Measurements from ENCODE around the gene CAMK2G.
"Not testable (repeated sequence)": the region's sequence is repeated elsewhere in the genome, so short reads cannot be mapped to it uniquely, and the experiment has no call there.

The CAMK2G gene

GRCh38 chr10:73788864-73789658, 85.3 kb downstream of the CAMK2G start:
- FAIRE-seq (no peak), DNase-seq (ENCODE audit: insufficient read length, low spot score) (no peak)
- TF ChIP-seq, protein P1, sequence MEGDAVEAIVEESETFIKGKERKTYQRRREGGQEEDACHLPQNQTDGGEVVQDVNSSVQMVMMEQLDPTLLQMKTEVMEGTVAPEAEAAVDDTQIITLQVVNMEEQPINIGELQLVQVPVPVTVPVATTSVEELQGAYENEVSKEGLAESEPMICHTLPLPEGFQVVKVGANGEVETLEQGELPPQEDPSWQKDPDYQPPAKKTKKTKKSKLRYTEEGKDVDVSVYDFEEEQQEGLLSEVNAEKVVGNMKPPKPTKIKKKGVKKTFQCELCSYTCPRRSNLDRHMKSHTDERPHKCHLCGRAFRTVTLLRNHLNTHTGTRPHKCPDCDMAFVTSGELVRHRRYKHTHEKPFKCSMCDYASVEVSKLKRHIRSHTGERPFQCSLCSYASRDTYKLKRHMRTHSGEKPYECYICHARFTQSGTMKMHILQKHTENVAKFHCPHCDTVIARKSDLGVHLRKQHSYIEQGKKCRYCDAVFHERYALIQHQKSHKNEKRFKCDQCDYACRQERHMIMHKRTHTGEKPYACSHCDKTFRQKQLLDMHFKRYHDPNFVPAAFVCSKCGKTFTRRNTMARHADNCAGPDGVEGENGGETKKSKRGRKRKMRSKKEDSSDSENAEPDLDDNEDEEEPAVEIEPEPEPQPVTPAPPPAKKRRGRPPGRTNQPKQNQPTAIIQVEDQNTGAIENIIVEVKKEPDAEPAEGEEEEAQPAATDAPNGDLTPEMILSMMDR (IDR thresholded peaks at IDR 0.05; ENCODE audit: insufficient read depth, missing control alignments) = no peak

- not testable (repeated sequence) for FAIRE-seq
These were observed 87.1 kb downstream of the CAMK2G start for GRCh38 chr10:73787031-73787800.

GRCh38 chr10:73786512-73786885, 87.9 kb downstream of the CAMK2G start:
- DNase-seq (ENCODE audit: insufficient read length, low spot score) = no peak
- TF ChIP-seq, protein P1 (IDR thresholded peaks at IDR 0.05; ENCODE audit: insufficient read depth, missing control alignments) = no peak
- FAIRE-seq = no peak

More at GRCh38 chr10:73787031-73787800, 87.1 kb downstream of the CAMK2G start:
- DNase-seq (ENCODE audit: insufficient read length, low spot score) = not testable (repeated sequence)

DNA sequence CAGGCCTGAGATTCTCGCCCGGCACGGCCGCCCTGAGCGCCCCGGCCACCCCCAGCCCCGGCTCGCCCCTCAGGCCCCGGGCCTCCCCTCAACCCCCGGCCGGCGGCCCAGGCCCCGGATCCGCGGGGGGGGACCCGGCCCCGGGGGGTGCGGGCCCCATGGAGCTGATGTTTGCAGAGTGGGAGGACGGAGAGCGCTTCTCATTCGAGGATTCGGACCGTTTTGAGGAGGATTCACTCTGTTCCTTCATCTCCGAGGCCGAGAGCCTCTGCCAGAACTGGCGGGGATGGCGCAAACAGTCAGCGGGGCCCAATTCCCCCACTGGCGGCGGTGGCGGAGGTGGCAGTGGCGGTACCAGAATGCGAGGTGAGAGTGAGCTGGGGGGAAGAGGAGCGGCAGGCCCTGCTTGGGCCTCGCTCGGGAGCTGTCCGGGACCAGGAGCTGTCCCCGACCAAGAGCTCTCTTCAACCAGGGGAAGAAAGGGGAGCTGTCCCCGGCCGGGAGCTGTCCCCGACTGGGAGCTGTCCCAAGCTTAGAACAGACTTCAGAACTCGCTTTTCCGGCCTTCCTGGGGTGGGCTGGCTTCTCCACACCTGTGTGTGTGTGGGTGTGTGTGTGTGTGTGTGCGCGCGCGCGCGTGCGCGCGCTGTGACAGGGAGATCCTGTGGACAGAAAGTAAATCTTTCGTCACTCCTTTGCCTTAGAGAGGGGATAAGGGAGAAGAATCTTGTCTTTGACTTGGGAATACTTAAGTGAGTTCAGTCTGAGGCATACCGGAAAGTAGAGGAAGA, 88.4 kb downstream of the CAMK2G start:
- DNase-seq (ENCODE audit: insufficient read length, low spot score) (no peak), FAIRE-seq (no peak)
- TF ChIP-seq, protein P1 (IDR thresholded peaks at IDR 0.05; ENCODE audit: insufficient read depth, missing control alignments) = no peak

DNA sequence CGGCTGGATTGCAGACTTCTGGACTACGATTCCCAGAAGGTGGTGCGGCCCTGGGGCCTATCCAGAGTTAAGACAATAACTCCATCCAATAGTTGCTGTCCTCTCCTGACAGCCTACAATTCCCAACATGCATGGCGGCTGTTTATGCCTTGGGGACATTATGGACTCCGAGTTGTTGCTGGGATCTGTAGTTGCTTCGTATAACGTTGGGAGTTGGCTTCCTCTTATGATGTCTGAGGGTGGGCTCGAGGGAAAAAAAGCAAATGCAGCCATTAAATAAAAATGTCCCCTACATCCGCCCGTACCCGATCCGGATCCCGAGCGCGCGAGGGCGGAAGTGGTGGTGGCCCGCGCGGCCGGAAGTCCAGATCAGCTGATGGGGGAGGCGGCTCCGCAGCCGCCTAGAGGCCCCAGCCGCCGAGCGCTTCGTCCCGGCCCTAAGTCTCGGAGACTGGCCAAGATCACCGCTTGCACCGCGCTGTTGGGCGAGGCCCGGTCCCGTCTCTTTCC, 89.1 kb downstream of the CAMK2G start, which contains the start of gene ZSWIM8:
TSS of gene ZSWIM8 (plus strand) at position 396 of the 510 bp plus-strand sequence. CDS start 273 bp downstream, outside the sequence.
- peak; percentile 91 for DNase-seq (ENCODE audit: insufficient read length, low spot score)
- FAIRE-seq = peak; percentile 80
- TF ChIP-seq, protein P1 (IDR thresholded peaks at IDR 0.05; ENCODE audit: insufficient read depth, missing control alignments) = no peak

GRCh38 chr10:73782749-73783085, 91.6 kb downstream of the CAMK2G start:
- DNase-seq (ENCODE audit: insufficient read length, low spot score) (no peak), FAIRE-seq (no peak)
- TF ChIP-seq, protein P1 (IDR thresholded peaks at IDR 0.05; ENCODE audit: insufficient read depth, missing control alignments) = no peak
